ENCODE measurements around the gene SPEN. TPM values are rescaled to one million over a fixed set of nuclear protein-coding genes. Genes with fewer than 3 reads are reported as not detected.

The SPEN gene
- total and polyA plus RNA-seq, 2 of the 4 experiments (the other 2 are of a cell fraction), result 7.6 to 15.8 TPM

GRCh38 chr1:15957221-15958095 lies 110.0 kb downstream of the SPEN start:
- BruUV-seq (replicated peaks), result no TSS peak

More at GRCh38 chr1:15957221-15958095, 110.0 kb downstream of the SPEN start:
- in situ Hi-C loops (cut with MboI; ENCODE audit: low sequenced_read_pairs), result no loop called here
- H4K8ac ChIP-seq (ENCODE audit: low read depth in 2 of 2, low read length in 2 of 2), result peak overlapping the region in 1 of 2 experiments; percentile 39; a peak in 1 of 4 replicates
- peaks cover 53 to 83% of the 10 kb centered on the region in 2 experiments for H3K79me1 ChIP-seq (ENCODE audit: low read depth in 1 of 2, low read length in 2 of 2)
- ChIA-PET POLR2A (ENCODE audit: unreplicated experiment) (no interaction called here), CTCF (interaction anchor here (0.6 to 0.8 kb wide), 2 partner anchors 125 to 142 kb away, joined by 3 read pairs; no protein-coding TSS in a partner anchor)
- DNase-seq, result no peak
- TF ChIP-seq CTCF (conservative IDR thresholded peaks at IDR 0.05; ENCODE audit: low read depth, low read length), result peak; percentile 25; the same call in 1 of the 2 replicates
- no peak for TF ChIP-seq CHD1 (IDR thresholded peaks at IDR 0.05; ENCODE audit: low read depth, low read length)
- peak overlapping the region; percentile 44; the same call in 1 of the 2 replicates for H3K23ac ChIP-seq (ENCODE audit: low read depth, low read length)
- no peak overlapping the region for H3K27ac ChIP-seq (ENCODE audit: insufficient read depth, low read length)
- H3K18ac ChIP-seq (ENCODE audit: low read depth, low read length), result no peak overlapping the region
- H3K9ac ChIP-seq (ENCODE audit: low read depth, low read length), result no peak overlapping the region
- no peak overlapping the region for H3K56ac ChIP-seq (ENCODE audit: extremely low read depth, insufficient read depth, low read length)
- no peak overlapping the region for H2AFZ ChIP-seq (replicated peaks; ENCODE audit: low read length, poor library complexity)
- H2BK20ac ChIP-seq (ENCODE audit: low read depth, low read length), result no peak overlapping the region
- intact Hi-C loops (cut with micrococcal nuclease), result no loop called here
- H3K4ac ChIP-seq (ENCODE audit: low read depth, low read length), result no peak overlapping the region
- no peak overlapping the region for H3K4me2 ChIP-seq (ENCODE audit: low read depth, low read length)
- H3K4me3 ChIP-seq (ENCODE audit: insufficient read depth, low read depth, low read length), result no peak overlapping the region
- no peak overlapping the region for H2BK120ac ChIP-seq (ENCODE audit: low read depth, low read length)
- peak overlapping the region; percentile 6 for H2AK5ac ChIP-seq (ENCODE audit: low read depth, low read length)
- peaks cover 25% of the 10 kb centered on the region for H3K4me1 ChIP-seq (ENCODE audit: control insufficient read depth, insufficient read depth, low read length)
- dilution Hi-C loops (cut with HindIII; ENCODE audit: low sequenced_read_pairs, unreplicated experiment), result no loop called here
- H3K36me3 ChIP-seq (ENCODE audit: control insufficient read depth, insufficient read depth, low read length), result peaks cover 8% of the 10 kb centered on the region; the same call in 1 of the 2 replicates
- H4K5ac ChIP-seq (ENCODE audit: low read depth, low read length), result no peak overlapping the region
- H4K20me1 ChIP-seq (ENCODE audit: insufficient read depth, low read length), result peaks cover 14% of the 10 kb centered on the region; the same call in 1 of the 2 replicates
- WGBS, 2 experiments (ENCODE audit: extremely low coverage in 2 of 2, insufficient read length in 1 of 2), result 77% methylated on average over 9 of the region's 15 CpGs; no CpG with 5 or more reads in 1 of the 2 experiments
- H3K27me3 ChIP-seq (ENCODE audit: control insufficient read depth, insufficient read depth, low read length), result no peaks in the 10 kb centered on the region
- no peaks in the 10 kb centered on the region for H3K9me3 ChIP-seq (ENCODE audit: control insufficient read depth, insufficient read depth, low read length)
- no peak overlapping the region for H2AK9ac ChIP-seq (replicated peaks; ENCODE audit: low read depth, low read length, poor library complexity)
- ATAC-seq (ENCODE audit: low read depth), result no peak
- no peak overlapping the region for H2BK5ac ChIP-seq (ENCODE audit: low read depth, low read length, poor library complexity, severe bottlenecking)
- no peak overlapping the region for H4K91ac ChIP-seq (ENCODE audit: insufficient read depth, low read depth, low read length)
- H2BK15ac ChIP-seq (ENCODE audit: low read depth, low read length), result no peak overlapping the region
- H3K9me1 ChIP-seq (ENCODE audit: insufficient read depth, low read length), result peaks cover 29% of the 10 kb centered on the region
- H3K14ac ChIP-seq (replicated peaks; ENCODE audit: low read depth, low read length), result no peak overlapping the region
